Type B pancreatic cell (in vitro differentiated cells): ENCODE data around the gene ZNF628. TPM values are rescaled to one million over a fixed set of nuclear protein-coding genes. Genes with fewer than 3 reads are reported as not detected.
"Not testable (repeated sequence)": the region's sequence is repeated elsewhere in the genome, so short reads cannot be mapped to it uniquely, and the experiment has no call there.

Experiments
- DNase-seq: peaks from one replicate; pipeline ENCODE4 v3.0.0; 2021; ENCODE audit warnings: mixed read lengths; ENCODE audit not compliant: unreplicated experiment; ENCODE audit errors: extremely low spot score
- H3K27ac Mint-ChIP-seq: 2 replicates; pipeline ENCODE4 v1.8.0; 2021; ENCODE audit warnings: mild to moderate bottlenecking, mixed read lengths
- H3K27me3 Mint-ChIP-seq: 2 replicates; pipeline ENCODE4 v1.8.0; 2021; ENCODE audit warnings: mixed read lengths
- H3K36me3 Mint-ChIP-seq: 2 replicates; pipeline ENCODE4 v1.8.0; 2021; ENCODE audit warnings: mixed read lengths
- H3K4me1 Mint-ChIP-seq: one replicate; pipeline ENCODE4 v1.8.0; 2021; ENCODE audit warnings: mixed read lengths; ENCODE audit not compliant: unreplicated experiment
- H3K4me3 Mint-ChIP-seq: 2 replicates; pipeline ENCODE4 v1.8.0; 2021; ENCODE audit warnings: mild to moderate bottlenecking, mixed read lengths
- H3K9me3 Mint-ChIP-seq: 2 replicates; pipeline ENCODE4 v1.8.0; 2021; ENCODE audit warnings: mixed read lengths
- total RNA-seq: library from RNA; stranded (reverse); gene quantifications from 2 replicates; pipeline ENCODE4 v1.2.1, GENCODE V29; 2021; ENCODE audit warnings: low replicate concordance
- TF ChIP-seq, protein P1 (sequence below): fragments of 200-600 bp; sonication (generic); conservative IDR thresholded peaks from 2 replicates; pipeline ENCODE4 v1.5.0; 2021; ENCODE audit warnings: antibody characterized with exemption, mild to moderate bottlenecking

ZNF628 gene
- total RNA-seq, 1 donor from 2014 or later: 10.3 TPM

- no peak for DNase-seq
- Mint-ChIP-seq H3K27ac (no peak overlapping the region), H3K4me1 (peaks cover 15% of the 10 kb centered on the region)
Measured at GRCh38 chr19:55492362-55492944, 16.0 kb downstream of the ZNF628 start.

DNA sequence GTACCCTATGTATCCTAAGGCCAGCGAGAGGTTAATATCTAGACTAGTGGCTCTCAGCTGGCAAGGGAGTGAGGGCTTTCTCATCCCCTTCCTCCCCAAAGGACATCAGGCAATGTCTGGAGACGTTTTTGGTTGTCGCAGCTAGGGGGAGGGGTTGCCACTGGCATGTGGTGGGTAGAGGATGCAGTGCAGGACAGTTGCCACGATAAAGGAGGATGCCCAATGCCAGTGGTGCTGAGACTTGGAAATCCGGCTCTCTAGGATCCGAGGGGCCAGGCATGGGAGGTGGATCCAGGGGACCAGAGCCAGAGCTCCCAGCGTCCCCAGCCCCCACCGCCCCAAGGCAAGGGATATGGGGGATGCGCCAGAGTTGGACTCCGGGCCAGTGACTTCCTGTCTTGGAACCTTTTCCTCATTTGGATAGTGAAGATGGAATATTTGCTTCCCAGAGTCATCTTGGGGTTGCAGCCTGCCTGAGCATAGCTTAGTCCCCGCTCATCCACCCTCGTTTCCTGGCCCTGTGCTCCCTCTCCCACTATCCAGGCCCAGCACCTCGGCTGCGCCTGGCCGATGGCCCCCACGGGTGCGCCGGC lies 16.7 kb downstream of the ZNF628 start:
- Mint-ChIP-seq H3K36me3 (no peaks in the 10 kb centered on the region), H3K9me3 (no peaks in the 10 kb centered on the region), H3K27ac (no peak overlapping the region), H3K27me3 (peaks cover 6% of the 10 kb centered on the region), H3K4me3 (no peak overlapping the region), H3K4me1 (peaks cover 12% of the 10 kb centered on the region)
- DNase-seq: no peak
- TF ChIP-seq, protein P1, sequence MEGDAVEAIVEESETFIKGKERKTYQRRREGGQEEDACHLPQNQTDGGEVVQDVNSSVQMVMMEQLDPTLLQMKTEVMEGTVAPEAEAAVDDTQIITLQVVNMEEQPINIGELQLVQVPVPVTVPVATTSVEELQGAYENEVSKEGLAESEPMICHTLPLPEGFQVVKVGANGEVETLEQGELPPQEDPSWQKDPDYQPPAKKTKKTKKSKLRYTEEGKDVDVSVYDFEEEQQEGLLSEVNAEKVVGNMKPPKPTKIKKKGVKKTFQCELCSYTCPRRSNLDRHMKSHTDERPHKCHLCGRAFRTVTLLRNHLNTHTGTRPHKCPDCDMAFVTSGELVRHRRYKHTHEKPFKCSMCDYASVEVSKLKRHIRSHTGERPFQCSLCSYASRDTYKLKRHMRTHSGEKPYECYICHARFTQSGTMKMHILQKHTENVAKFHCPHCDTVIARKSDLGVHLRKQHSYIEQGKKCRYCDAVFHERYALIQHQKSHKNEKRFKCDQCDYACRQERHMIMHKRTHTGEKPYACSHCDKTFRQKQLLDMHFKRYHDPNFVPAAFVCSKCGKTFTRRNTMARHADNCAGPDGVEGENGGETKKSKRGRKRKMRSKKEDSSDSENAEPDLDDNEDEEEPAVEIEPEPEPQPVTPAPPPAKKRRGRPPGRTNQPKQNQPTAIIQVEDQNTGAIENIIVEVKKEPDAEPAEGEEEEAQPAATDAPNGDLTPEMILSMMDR: no peak

More at GRCh38 chr19:55492362-55492944, 16.0 kb downstream of the ZNF628 start:
- Mint-ChIP-seq H3K4me3 (no peak overlapping the region), H3K36me3 (no peaks in the 10 kb centered on the region), H3K9me3 (no peaks in the 10 kb centered on the region), H3K27me3 (peaks cover 6% of the 10 kb centered on the region)
- TF ChIP-seq, protein P1: no peak

DNA sequence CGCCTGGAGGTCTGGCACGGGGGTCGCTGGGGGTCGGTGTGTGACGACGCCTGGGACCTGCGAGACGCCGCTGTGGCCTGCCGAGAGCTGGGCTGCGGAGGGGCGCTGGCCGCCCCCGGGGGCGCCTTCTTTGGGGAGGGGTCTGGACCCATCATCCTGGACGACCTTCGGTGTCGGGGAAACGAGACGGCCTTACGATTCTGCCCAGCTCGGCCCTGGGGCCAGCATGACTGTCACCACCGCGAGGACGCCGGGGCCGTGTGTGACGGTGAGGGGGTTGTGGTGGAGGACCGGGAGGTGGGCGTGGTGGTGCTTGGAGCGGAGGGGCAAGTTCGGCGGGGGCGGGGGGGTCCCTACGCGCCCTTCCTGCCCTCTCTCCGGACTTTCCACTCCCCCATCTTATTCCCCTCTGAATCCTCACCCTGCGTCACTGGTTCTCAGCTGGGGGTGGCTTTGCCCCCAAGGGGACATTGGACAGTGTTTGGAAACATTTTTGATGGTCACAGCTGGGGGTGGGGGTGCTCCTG lies 17.3 kb downstream of the ZNF628 start:
- H3K27ac Mint-ChIP-seq: no peak overlapping the region
- H3K27me3 Mint-ChIP-seq: peaks cover 7% of the 10 kb centered on the region
- no peaks in the 10 kb centered on the region for H3K36me3 Mint-ChIP-seq
- no peak for DNase-seq
- H3K9me3 Mint-ChIP-seq: no peaks in the 10 kb centered on the region
- TF ChIP-seq, protein P1: no peak
- H3K4me3 Mint-ChIP-seq: no peak overlapping the region
- peaks cover 12% of the 10 kb centered on the region for H3K4me1 Mint-ChIP-seq

- DNase-seq: no peak
- H3K27me3 Mint-ChIP-seq: peaks cover 10% of the 10 kb centered on the region
- H3K27ac Mint-ChIP-seq: no peak overlapping the region
- no peaks in the 10 kb centered on the region for H3K9me3 Mint-ChIP-seq
- peaks cover 12% of the 10 kb centered on the region for H3K4me1 Mint-ChIP-seq
- no peaks in the 10 kb centered on the region for H3K36me3 Mint-ChIP-seq
- H3K4me3 Mint-ChIP-seq: no peak overlapping the region
- TF ChIP-seq, protein P1: no peak
Measured at GRCh38 chr19:55494172-55494761, 17.9 kb downstream of the ZNF628 start.

- no peaks in the 10 kb centered on the region for H3K9me3 Mint-ChIP-seq
- TF ChIP-seq, protein P1: no peak
- H3K36me3 Mint-ChIP-seq: no peaks in the 10 kb centered on the region
- H3K27ac Mint-ChIP-seq: peak overlapping the region; percentile 79
- H3K4me3 Mint-ChIP-seq: peak overlapping the region; percentile 28
- H3K4me1 Mint-ChIP-seq: peaks cover 12% of the 10 kb centered on the region
- H3K27me3 Mint-ChIP-seq: peaks cover 10% of the 10 kb centered on the region
- no peak for DNase-seq
Measured at GRCh38 chr19:55495646-55496349, 19.4 kb downstream of the ZNF628 start.

DNA sequence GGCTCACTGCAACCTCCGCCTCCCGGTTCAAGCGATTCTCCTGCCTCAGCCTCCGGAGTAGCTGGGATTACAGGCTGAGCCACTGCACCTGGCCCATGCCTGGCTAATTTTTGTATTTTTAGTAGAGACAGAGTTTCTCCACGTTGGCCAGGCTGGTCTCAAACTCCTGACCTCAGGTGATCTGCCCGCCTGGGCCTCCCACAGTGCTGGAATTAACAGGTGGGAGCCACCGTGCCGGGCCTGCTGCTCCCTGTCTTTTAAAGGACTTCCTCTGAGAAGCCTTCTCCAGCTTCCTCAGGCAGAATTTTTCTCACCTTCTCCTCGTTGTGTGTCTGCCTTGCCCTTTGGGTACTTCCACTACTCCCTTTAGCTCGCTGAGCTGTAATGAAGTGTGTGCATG lies 20.4 kb downstream of the ZNF628 start:
- Mint-ChIP-seq H3K27me3 (peaks cover 10% of the 10 kb centered on the region), H3K4me1 (peaks cover 12% of the 10 kb centered on the region)
- H3K36me3 Mint-ChIP-seq, H3K27ac Mint-ChIP-seq, H3K4me3 Mint-ChIP-seq, DNase-seq, H3K9me3 Mint-ChIP-seq: not testable (repeated sequence)
